HepG2 (cell line): Measurements from ENCODE around the gene TBC1D22A.

Source experiments
- FOXK2 ChIP-seq: fragments of 450-650 bp; IDR thresholded peaks from 2 replicates; pipeline ENCODE4 v1.6.1; 2016
- FOXM1 ChIP-seq: sonication (generic); formaldehyde crosslinking; IDR thresholded peaks from 2 replicates; pipeline ENCODE4 v1.5.0; 2020; ENCODE audit warnings: missing genetic modification reagents
- MED1 ChIP-seq: sonication (generic); formaldehyde crosslinking; IDR thresholded peaks from 2 replicates; pipeline ENCODE4 v1.4.0; 2020; ENCODE audit warnings: missing genetic modification reagents
- NFIC ChIP-seq: IDR thresholded peaks from 2 replicates; pipeline ENCODE4 v1.6.1; 2012; ENCODE audit warnings: mild to moderate bottlenecking, low read length, inconsistent platforms
- TAF1 ChIP-seq: sonication (generic); formaldehyde crosslinking; IDR thresholded peaks from 2 replicates; pipeline ENCODE4 v1.4.0; 2020; ENCODE audit warnings: missing genetic modification reagents
- ZSCAN21 ChIP-seq: sonication (generic); formaldehyde crosslinking; IDR thresholded peaks from 2 replicates; pipeline ENCODE4 v1.8.0; 2022; ENCODE audit warnings: mild to moderate bottlenecking, missing genetic modification reagents, moderate library complexity, borderline replicate concordance
- ZSCAN29 ChIP-seq: sonication (generic); formaldehyde crosslinking; conservative IDR thresholded peaks from 2 replicates; pipeline ENCODE4 v1.4.0; 2020; ENCODE audit warnings: mild to moderate bottlenecking, missing genetic modification reagents

- no peak for TF ChIP-seq FOXK2
- no peak for TF ChIP-seq NFIC
- TF ChIP-seq ZSCAN29 (CRISPR knock-in tag) = no peak
- TF ChIP-seq ZSCAN21 (CRISPR knock-in tag) = no peak
- no peak for TF ChIP-seq MED1 (CRISPR knock-in tag)
- TF ChIP-seq FOXM1 (CRISPR knock-in tag) = no peak
- TF ChIP-seq TAF1 (CRISPR knock-in tag) = no peak
Observed at GRCh38 chr22:47075568-47075967, 313.1 kb downstream of the TBC1D22A start.
